ENCODE results near the gene LMO1.

Gene LMO1

GRCh38 chr11:8271106-8271886, 7.6 kb upstream of the LMO1 start:
- H3K4me3 ChIP-seq (ENCODE audit: low read depth in 1 of 2, low read length in 2 of 2): no peak overlapping the region
- H3K36me3 ChIP-seq (ENCODE audit: control insufficient read depth in 1 of 2, insufficient read depth in 2 of 2, low read length in 2 of 2): no peaks in the 10 kb centered on the region
- H3K9me3 ChIP-seq (ENCODE audit: control insufficient read depth in 1 of 2, low read length in 2 of 2): no peaks in the 10 kb centered on the region
- peaks cover 0 to 14% of the 10 kb centered on the region in 2 donors for H3K4me1 ChIP-seq (ENCODE audit: control insufficient read depth in 1 of 2, insufficient read depth in 2 of 2, low read length in 2 of 2)
- H3K27me3 ChIP-seq (ENCODE audit: low read depth, low read length): peaks cover 16% of the 10 kb centered on the region
- H3K27ac ChIP-seq (ENCODE audit: low read length): no peak overlapping the region

GRCh38 chr11:8269636-8270035, 6.0 kb upstream of the LMO1 start:
- Histone ChIP-seq H3K36me3 (ENCODE audit: control insufficient read depth in 1 of 2, insufficient read depth in 2 of 2, low read length in 2 of 2) (no peaks in the 10 kb centered on the region), H3K27ac (ENCODE audit: low read length) (no peak overlapping the region), H3K4me3 (ENCODE audit: low read depth in 1 of 2, low read length in 2 of 2) (no peak overlapping the region), H3K9me3 (ENCODE audit: control insufficient read depth in 1 of 2, low read length in 2 of 2) (no peaks in the 10 kb centered on the region), H3K4me1 (ENCODE audit: control insufficient read depth in 1 of 2, insufficient read depth in 2 of 2, low read length in 2 of 2) (peaks cover 0 to 14% of the 10 kb centered on the region in 2 donors), H3K27me3 (ENCODE audit: low read depth, low read length) (peaks cover 26% of the 10 kb centered on the region)

GRCh38 chr11:8268530-8269400, 5.1 kb upstream of the LMO1 start:
- peaks cover 31% of the 10 kb centered on the region for H3K27me3 ChIP-seq (ENCODE audit: low read depth, low read length)
- peaks cover 0 to 18% of the 10 kb centered on the region in 2 donors for H3K4me1 ChIP-seq (ENCODE audit: control insufficient read depth in 1 of 2, insufficient read depth in 2 of 2, low read length in 2 of 2)
- H3K36me3 ChIP-seq (ENCODE audit: control insufficient read depth in 1 of 2, insufficient read depth in 2 of 2, low read length in 2 of 2): no peaks in the 10 kb centered on the region
- no peaks in the 10 kb centered on the region for H3K9me3 ChIP-seq (ENCODE audit: control insufficient read depth in 1 of 2, low read length in 2 of 2)
- H3K4me3 ChIP-seq (ENCODE audit: low read depth in 1 of 2, low read length in 2 of 2): peak overlapping the region; percentile 30 to 67
- no peak overlapping the region for H3K27ac ChIP-seq (ENCODE audit: low read length)

- H3K9me3 ChIP-seq (ENCODE audit: control insufficient read depth in 1 of 2, low read length in 2 of 2): no peaks in the 10 kb centered on the region
- H3K27me3 ChIP-seq (ENCODE audit: low read depth, low read length): peaks cover 31% of the 10 kb centered on the region
- peaks cover 0 to 23% of the 10 kb centered on the region in 2 donors for H3K4me1 ChIP-seq (ENCODE audit: control insufficient read depth in 1 of 2, insufficient read depth in 2 of 2, low read length in 2 of 2)
- H3K4me3 ChIP-seq (ENCODE audit: low read depth in 1 of 2, low read length in 2 of 2): peak overlapping the region in 1 of 2 donors; percentile 67
- no peak overlapping the region for H3K27ac ChIP-seq (ENCODE audit: low read length)
- H3K36me3 ChIP-seq (ENCODE audit: control insufficient read depth in 1 of 2, insufficient read depth in 2 of 2, low read length in 2 of 2): no peaks in the 10 kb centered on the region
Measured at GRCh38 chr11:8267831-8268529, 4.3 kb upstream of the LMO1 start.

- H3K4me1 ChIP-seq (ENCODE audit: control insufficient read depth in 1 of 2, insufficient read depth in 2 of 2, low read length in 2 of 2): peaks cover 0 to 28% of the 10 kb centered on the region in 2 donors
- H3K9me3 ChIP-seq (ENCODE audit: control insufficient read depth in 1 of 2, low read length in 2 of 2): no peaks in the 10 kb centered on the region
- H3K27ac ChIP-seq (ENCODE audit: low read length): no peak overlapping the region
- no peak overlapping the region for H3K4me3 ChIP-seq (ENCODE audit: low read depth in 1 of 2, low read length in 2 of 2)
- H3K36me3 ChIP-seq (ENCODE audit: control insufficient read depth in 1 of 2, insufficient read depth in 2 of 2, low read length in 2 of 2): no peaks in the 10 kb centered on the region
- peaks cover 34% of the 10 kb centered on the region for H3K27me3 ChIP-seq (ENCODE audit: low read depth, low read length)
Measured at GRCh38 chr11:8267280-8267679, 3.6 kb upstream of the LMO1 start.

- Histone ChIP-seq H3K27me3 (ENCODE audit: low read depth, low read length) (peaks cover 41% of the 10 kb centered on the region), H3K4me3 (ENCODE audit: low read depth in 1 of 2, low read length in 2 of 2) (no peak overlapping the region), H3K36me3 (ENCODE audit: control insufficient read depth in 1 of 2, insufficient read depth in 2 of 2, low read length in 2 of 2) (no peaks in the 10 kb centered on the region), H3K27ac (ENCODE audit: low read length) (no peak overlapping the region), H3K4me1 (ENCODE audit: control insufficient read depth in 1 of 2, insufficient read depth in 2 of 2, low read length in 2 of 2) (peaks cover 0 to 33% of the 10 kb centered on the region in 2 donors), H3K9me3 (ENCODE audit: control insufficient read depth in 1 of 2, low read length in 2 of 2) (no peaks in the 10 kb centered on the region)
Measured at GRCh38 chr11:8266246-8267241, 2.9 kb upstream of the LMO1 start.

GRCh38 chr11:8265681-8266241, 2.1 kb upstream of the LMO1 start:
- no peak overlapping the region for H3K4me3 ChIP-seq (ENCODE audit: low read depth in 1 of 2, low read length in 2 of 2)
- H3K36me3 ChIP-seq (ENCODE audit: control insufficient read depth in 1 of 2, insufficient read depth in 2 of 2, low read length in 2 of 2): no peaks in the 10 kb centered on the region
- H3K27ac ChIP-seq (ENCODE audit: low read length): no peak overlapping the region
- H3K27me3 ChIP-seq (ENCODE audit: low read depth, low read length): peaks cover 49% of the 10 kb centered on the region
- peaks cover 0 to 33% of the 10 kb centered on the region in 2 donors for H3K4me1 ChIP-seq (ENCODE audit: control insufficient read depth in 1 of 2, insufficient read depth in 2 of 2, low read length in 2 of 2)
- H3K9me3 ChIP-seq (ENCODE audit: control insufficient read depth in 1 of 2, low read length in 2 of 2): no peaks in the 10 kb centered on the region

- H3K27ac ChIP-seq (ENCODE audit: low read length): no peak overlapping the region
- no peaks in the 10 kb centered on the region for H3K9me3 ChIP-seq (ENCODE audit: control insufficient read depth in 1 of 2, low read length in 2 of 2)
- H3K36me3 ChIP-seq (ENCODE audit: control insufficient read depth in 1 of 2, insufficient read depth in 2 of 2, low read length in 2 of 2): no peaks in the 10 kb centered on the region
- H3K27me3 ChIP-seq (ENCODE audit: low read depth, low read length): peaks cover 51% of the 10 kb centered on the region
- H3K4me3 ChIP-seq (ENCODE audit: low read depth in 1 of 2, low read length in 2 of 2): peak overlapping the region; percentile 33 to 70
- H3K4me1 ChIP-seq (ENCODE audit: control insufficient read depth in 1 of 2, insufficient read depth in 2 of 2, low read length in 2 of 2): peaks cover 0 to 36% of the 10 kb centered on the region in 2 donors
Measured at GRCh38 chr11:8263109-8263768, 439 bp downstream of the LMO1 start.

GRCh38 chr11:8262552-8263108, 1.0 kb downstream of the LMO1 start:
- Histone ChIP-seq H3K36me3 (ENCODE audit: control insufficient read depth in 1 of 2, insufficient read depth in 2 of 2, low read length in 2 of 2) (no peaks in the 10 kb centered on the region), H3K4me3 (ENCODE audit: low read depth in 1 of 2, low read length in 2 of 2) (peak overlapping the region; percentile 33 to 70), H3K27me3 (ENCODE audit: low read depth, low read length) (peaks cover 48% of the 10 kb centered on the region), H3K4me1 (ENCODE audit: control insufficient read depth in 1 of 2, insufficient read depth in 2 of 2, low read length in 2 of 2) (peaks cover 0 to 30% of the 10 kb centered on the region in 2 donors), H3K27ac (ENCODE audit: low read length) (no peak overlapping the region), H3K9me3 (ENCODE audit: control insufficient read depth in 1 of 2, low read length in 2 of 2) (no peaks in the 10 kb centered on the region)
